Hematopoietic multipotent progenitor cell treated with erythropoietin and hydrocortisone succinate and interleukin-3 and kit ligand, for 4 days (in vitro differentiated cells): ENCODE data around the gene ENKD1.
A peak's percentile ranks its signal among the peaks of the same experiment; 100 is the strongest.
"Not testable (repeated sequence)": the region's sequence is repeated elsewhere in the genome, so short reads cannot be mapped to it uniquely, and the experiment has no call there.

Experiments
- DNase-seq: peaks from one replicate; pipeline ENCODE4 v3.0.0-alpha.2; 2015

The ENKD1 gene

DNA sequence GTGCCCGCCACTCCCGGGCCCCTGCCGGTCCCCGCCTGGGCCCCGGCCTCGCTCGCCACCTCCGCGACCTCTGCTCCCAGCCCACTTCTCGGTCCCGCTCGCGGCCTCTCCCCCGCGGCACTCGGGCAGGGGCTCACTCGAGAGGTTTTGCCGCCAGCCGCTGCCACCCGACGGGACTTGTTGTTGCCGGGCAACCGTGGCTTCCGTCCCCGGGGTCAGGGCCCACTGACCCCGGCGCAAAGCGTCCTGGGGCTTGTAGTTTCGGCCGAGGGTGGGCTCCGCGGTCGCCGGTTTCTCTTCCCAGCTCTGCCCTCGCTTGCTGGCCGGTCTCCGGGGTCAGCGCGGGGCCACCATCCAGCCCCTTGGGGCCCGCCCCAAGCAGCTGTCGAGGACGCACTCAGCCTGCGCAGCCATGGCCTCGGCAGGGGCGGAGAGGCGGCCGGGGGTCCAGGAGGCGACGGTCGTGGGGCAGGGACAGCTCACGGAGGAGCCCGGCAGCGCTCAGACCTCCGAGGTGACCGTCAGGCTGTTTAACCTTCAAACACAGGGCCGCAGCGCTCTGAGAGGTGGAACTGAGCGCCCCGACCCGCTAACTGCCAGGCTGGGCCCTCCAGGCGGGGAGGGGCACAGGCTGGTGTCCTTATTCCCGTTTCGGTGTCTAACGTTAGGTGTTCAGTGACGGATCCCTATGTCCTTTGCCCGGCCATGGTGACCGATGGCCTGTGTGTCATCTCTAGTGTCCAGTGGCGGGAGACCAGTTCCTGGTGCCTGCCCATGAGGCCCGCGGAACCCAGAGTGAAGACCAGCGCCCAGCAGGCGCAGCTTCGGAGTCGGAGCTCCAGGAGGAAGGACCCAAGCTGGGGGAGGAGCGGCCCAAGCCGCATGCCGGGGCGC is at the start of gene ENKD1, which contains the start of gene C16orf86:
Gene ENKD1 (minus strand): TSS at position 192 of the 894 bp plus-strand sequence. CDS start 308 bp downstream, outside the sequence.
Gene C16orf86 (plus strand): TSS at position 256 of the 894 bp plus-strand sequence. CDS start 157 bp downstream, at position 413.
- DNase-seq, result peak; percentile 95

DNA sequence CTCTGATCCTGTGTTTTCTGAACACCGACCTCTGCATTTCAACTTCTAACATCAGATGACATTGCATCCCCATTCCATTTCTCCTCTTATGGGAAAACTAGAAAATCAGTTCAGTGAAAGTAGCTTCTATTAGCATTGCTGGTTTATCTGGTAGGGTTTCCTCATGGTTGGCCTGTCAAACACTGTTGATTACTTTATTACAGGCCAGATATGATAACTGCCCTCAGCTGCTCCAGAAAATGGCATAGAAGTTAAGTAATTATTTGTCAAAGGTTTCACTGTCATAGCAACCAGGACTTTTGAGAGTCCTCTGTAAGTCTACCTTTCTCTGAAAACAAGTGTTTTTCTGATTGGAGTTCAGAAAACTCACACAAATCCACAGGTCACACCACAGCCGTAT is 49.5 kb upstream of the ENKD1 start:
- no peak for DNase-seq

GRCh38 chr16:67714522-67714921 is 48.0 kb upstream of the ENKD1 start:
- DNase-seq, result no peak

- no peak for DNase-seq
These were observed 47.2 kb upstream of the ENKD1 start for GRCh38 chr16:67713647-67714273.

DNA sequence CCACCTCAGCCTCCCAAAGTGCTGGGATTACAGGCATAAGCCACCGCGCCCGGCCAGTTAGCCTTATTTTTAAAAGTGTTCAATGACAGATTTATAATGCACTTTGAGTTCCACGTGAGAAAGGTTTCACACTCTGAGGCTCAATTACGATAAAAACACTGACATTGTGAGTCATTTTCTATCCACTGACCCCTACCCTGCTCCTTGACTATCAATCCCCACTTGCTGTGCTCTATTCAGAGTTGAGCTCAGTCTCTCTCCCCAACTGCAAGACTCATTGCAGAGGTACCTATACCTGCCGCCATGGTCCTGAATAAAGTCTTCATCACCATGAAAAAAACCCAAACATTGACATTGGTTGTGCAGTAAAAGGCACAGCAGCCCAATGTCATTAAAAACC is 44.1 kb upstream of the ENKD1 start:
- DNase-seq, result no peak

- no peak for DNase-seq
These were observed 42.5 kb upstream of the ENKD1 start for GRCh38 chr16:67709050-67709449.

GRCh38 chr16:67708368-67708771 is 41.8 kb upstream of the ENKD1 start:
- no peak for DNase-seq

GRCh38 chr16:67707790-67708189 is 41.2 kb upstream of the ENKD1 start:
- no peak for DNase-seq

GRCh38 chr16:67707210-67707609 is 40.7 kb upstream of the ENKD1 start:
- no peak for DNase-seq

DNA sequence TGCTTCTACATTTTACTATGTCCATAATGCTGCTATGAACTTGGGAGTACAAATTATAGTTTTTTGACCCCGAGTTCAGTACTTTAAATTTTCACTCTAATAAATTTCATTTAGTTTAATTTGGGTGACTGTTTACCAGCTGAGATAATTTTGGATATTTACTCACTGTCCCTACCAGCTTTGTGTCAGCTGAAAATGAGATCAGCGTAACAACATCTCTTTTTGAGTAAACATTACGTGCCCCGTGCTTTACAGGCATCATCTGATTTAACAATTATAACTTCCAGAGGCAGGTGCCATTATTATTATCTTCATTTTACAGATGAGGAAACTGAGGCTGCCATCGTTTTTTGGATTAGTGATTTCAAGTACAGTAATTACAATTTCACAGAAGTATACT is 37.6 kb upstream of the ENKD1 start:
- DNase-seq, result no peak

GRCh38 chr16:67703626-67704025 is 37.1 kb upstream of the ENKD1 start:
- no peak for DNase-seq

- no peak for DNase-seq
These were observed 35.6 kb upstream of the ENKD1 start for GRCh38 chr16:67702130-67702529.

DNA sequence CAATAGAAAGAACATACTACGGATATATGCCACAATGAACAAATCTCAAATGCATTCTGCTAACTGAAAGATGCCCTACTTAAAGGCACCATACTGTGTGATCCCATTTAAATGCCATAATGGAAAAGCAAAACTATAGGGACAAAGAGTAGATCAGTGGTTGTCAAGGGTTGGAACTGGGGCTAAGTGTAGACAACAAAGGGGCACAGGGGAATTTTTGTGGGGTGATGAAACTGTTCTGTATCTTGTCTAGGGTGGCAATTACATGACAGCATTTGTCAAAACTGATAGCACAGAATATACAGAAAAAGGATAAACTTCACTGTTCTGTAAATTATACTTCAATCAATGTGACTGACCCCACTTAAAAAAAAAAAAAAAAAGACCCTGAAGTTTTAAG is 34.9 kb upstream of the ENKD1 start:
- DNase-seq, result no peak

DNA sequence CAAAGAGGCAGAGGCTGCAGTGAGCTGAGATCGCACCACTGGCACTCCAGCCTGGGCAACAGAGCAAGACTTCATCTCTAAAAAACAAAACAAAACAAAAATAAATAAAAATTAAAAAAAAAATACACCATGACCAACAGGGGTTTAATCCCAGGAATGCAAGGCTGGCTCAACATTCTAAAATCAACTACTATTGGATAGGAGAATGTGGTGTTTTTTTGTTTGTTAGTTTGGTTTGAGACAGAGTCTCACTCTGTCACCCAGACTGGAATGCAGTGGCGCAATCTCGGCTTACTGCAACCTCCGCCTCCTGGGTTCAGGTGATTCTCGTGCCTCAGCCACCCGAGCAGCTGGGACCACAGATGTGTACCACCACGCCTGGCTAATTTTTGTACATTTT is 32.7 kb upstream of the ENKD1 start:
- DNase-seq, result peak; percentile 17

GRCh38 chr16:67697422-67698185 is 31.1 kb upstream of the ENKD1 start:
- DNase-seq, result peak; percentile 20

GRCh38 chr16:67694611-67695010 is 28.1 kb upstream of the ENKD1 start:
- no peak for DNase-seq

- not testable (repeated sequence) for DNase-seq
These were observed 27.2 kb upstream of the ENKD1 start for GRCh38 chr16:67693517-67694285.

DNA sequence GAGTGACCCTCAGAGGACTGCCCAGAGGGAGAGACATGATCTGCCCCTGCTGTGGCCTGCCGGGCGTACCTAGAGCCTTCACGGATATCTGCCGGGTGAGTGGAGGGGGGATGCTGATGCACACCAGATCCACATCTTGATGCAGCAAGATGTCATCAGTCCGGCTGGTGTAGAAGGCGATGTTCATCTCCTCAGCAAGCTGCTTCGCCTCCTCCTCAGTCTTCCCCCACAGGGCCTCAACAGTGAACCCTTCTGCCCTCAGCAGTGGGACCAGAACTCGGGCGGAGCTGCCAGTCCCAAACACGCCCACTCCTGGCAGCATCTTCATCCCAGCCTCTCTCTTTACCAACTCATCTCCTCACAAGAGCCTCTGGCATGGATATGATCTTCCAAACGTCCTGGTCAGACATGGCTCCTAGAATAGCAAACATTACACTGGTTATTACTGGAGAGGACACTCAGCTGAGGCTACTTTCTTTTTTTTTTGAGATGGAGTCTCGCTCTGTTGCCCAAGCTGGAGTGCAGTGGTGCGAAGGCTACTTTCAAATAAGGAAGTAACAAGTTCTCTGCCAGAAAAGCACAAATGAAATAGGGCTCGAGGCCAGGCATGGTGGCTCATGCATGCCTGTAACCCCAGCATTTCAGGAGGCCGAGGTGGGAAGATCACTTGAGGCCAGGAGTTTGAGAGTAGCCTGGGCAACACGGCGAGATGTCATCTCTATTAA is 19.0 kb upstream of the ENKD1 start:
- DNase-seq, result no peak

DNA sequence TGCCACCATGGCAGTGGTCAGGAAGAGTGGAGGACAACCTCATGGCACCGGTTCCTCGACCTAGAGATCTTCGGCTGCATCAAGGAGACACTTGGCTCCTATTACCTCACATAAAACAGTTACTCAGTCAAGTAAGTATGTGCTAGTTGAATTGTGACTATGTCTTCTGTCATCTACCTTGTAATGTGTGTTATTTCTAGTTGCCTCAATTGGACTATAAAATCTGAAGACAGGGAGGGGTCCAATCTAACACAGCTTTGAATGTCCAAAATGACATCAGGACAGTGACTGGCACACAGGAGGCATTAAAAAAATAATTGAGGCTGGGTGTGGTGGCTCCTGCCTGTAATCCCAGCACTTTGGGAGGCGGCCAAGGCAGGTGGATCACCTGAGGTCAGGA is 17.2 kb upstream of the ENKD1 start:
- no peak for DNase-seq

DNA sequence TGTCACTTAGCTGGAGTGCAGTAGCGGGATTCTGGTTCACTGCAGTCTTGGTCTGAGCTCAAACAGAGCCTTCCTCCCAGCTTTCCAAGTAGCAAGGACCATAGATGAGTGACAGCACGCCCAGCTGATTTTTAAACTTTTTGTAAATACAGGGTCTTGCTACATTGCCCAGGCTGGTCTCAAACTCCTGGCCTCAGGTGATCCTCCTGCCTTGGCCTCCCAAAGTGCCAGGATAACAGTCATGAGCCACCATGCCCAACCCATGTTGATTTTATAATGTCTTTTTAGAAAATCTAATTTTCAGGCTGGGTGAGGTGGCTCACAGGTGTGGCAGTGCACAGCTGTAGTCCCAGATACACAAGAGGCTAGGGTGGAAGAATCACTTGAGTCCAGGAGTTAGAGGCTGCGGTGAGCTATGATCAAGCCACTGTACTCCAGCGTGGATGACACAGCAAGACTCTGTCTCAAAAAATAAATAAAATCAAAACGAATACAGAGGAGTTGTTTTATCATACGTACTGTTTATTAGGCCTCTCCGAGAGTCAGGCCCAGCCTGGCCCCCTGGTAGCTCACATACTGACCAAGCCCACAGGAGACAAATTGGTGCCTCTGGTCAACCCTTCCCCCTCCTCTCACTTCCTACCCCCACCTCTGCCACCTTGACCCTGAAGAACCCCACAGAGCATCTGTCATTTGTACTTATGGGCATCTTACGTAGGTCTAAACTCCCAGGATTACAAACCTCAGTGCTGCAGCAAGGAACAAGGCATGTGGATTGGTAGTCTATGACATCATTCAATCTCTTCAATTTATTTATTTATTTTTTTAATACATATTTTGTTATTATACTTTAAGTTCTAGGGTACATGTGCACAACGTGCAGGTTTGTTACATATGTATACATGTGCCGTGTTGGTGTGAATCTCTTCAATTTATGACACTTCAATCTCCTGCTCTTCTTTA is 13.7 kb upstream of the ENKD1 start:
- no peak for DNase-seq
